ENCODE measurements around the gene SAMD3.

The SAMD3 gene

DNA sequence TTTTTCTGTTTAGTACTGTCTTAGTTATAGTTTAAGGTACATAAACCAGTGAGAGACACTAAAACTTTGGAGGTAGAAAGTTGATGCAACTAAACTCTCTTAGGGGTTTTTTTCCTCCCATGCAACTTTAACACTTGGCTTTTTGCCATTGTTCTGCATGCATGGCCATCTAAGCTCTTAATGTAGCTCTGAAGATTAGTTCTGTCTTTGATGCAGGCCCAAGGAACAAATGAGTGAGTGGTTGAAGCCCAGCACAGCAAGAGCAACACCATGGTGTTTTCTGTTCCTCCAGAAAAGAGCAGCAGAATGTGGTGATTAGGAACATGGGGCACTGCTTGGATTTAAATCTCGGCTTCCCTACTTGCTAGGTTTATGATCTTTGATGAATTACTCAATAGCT is 115.0 kb downstream of the SAMD3 start:
- Histone ChIP-seq H3K27ac (ENCODE audit: low read length) (no peak overlapping the region), H3K79me2 (ENCODE audit: insufficient read depth, low read length) (no peaks in the 10 kb centered on the region), H4K20me1 (ENCODE audit: insufficient read depth, low read length) (no peaks in the 10 kb centered on the region), H3K4me2 (ENCODE audit: insufficient read depth, low read length) (no peak overlapping the region), H3K27me3 (ENCODE audit: insufficient read depth, low read length, poor library complexity) (peaks cover 7% of the 10 kb centered on the region), H3K4me3 (ENCODE audit: low read depth in 1 of 2, low read length in 2 of 2) (no peak overlapping the region), H3K4me1 (ENCODE audit: insufficient read depth, low read length) (no peaks in the 10 kb centered on the region), H3K36me3 (ENCODE audit: insufficient read depth, low read length) (no peaks in the 10 kb centered on the region), H3K9ac (ENCODE audit: low read depth, low read length) (no peak overlapping the region), H3K9me3 (ENCODE audit: insufficient read depth, low read length, severe bottlenecking) (no peaks in the 10 kb centered on the region), H2AFZ (ENCODE audit: low read depth, low read length) (no peak overlapping the region)
- DNase-seq (no peak), ATAC-seq (ENCODE audit: insufficient read depth, low read depth) (no peak)
- TF ChIP-seq EZH2 (IDR thresholded peaks at IDR 0.05; ENCODE audit: borderline replicate concordance, low read depth, low read length, severe bottlenecking) = no peak
- TF ChIP-seq, protein P1, sequence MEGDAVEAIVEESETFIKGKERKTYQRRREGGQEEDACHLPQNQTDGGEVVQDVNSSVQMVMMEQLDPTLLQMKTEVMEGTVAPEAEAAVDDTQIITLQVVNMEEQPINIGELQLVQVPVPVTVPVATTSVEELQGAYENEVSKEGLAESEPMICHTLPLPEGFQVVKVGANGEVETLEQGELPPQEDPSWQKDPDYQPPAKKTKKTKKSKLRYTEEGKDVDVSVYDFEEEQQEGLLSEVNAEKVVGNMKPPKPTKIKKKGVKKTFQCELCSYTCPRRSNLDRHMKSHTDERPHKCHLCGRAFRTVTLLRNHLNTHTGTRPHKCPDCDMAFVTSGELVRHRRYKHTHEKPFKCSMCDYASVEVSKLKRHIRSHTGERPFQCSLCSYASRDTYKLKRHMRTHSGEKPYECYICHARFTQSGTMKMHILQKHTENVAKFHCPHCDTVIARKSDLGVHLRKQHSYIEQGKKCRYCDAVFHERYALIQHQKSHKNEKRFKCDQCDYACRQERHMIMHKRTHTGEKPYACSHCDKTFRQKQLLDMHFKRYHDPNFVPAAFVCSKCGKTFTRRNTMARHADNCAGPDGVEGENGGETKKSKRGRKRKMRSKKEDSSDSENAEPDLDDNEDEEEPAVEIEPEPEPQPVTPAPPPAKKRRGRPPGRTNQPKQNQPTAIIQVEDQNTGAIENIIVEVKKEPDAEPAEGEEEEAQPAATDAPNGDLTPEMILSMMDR (IDR thresholded peaks at IDR 0.05; ENCODE audit: borderline replicate concordance, extremely low read depth, low read length, poor library complexity, severe bottlenecking) = no peak

DNA sequence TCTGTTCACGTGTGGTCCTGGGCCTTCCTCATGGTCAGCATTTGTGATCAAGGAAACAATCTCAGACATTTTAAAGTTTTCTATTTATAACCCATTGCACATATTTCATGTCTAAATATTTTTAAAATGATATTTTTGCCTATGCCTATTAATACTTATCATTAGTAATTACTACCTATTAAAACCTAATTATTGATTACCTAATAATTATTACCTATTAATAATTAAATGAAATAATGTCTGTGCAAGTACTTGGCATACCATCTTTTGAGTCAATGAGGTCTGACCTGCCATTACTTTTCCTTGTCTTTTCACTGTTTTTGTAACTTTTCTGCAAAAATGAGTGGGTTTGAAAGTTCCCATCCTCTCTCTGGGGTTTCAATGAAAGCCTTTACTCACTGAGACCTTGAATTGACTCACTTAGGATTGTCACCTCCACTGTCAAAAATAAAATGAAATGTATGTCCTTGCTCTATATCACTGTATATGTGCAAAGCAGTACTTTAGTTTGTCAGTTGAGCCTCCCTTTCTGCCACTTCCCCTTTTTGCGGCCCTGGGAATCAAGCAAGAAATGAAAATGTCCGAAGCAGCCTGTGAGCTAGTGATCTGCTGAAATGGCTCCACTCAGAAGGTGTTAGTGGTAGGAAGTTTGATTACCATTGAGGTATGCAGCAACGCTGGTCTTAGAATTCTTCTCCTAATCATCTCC is 116.6 kb downstream of the SAMD3 start:
- TF ChIP-seq, protein P1 (IDR thresholded peaks at IDR 0.05; ENCODE audit: borderline replicate concordance, extremely low read depth, low read length, poor library complexity, severe bottlenecking) = no peak
- TF ChIP-seq EZH2 (IDR thresholded peaks at IDR 0.05; ENCODE audit: borderline replicate concordance, low read depth, low read length, severe bottlenecking) = no peak
- Histone ChIP-seq H3K9me3 (ENCODE audit: insufficient read depth, low read length, severe bottlenecking) (no peaks in the 10 kb centered on the region), H3K9ac (ENCODE audit: low read depth, low read length) (no peak overlapping the region), H3K4me1 (ENCODE audit: insufficient read depth, low read length) (no peaks in the 10 kb centered on the region), H3K36me3 (ENCODE audit: insufficient read depth, low read length) (no peaks in the 10 kb centered on the region), H3K4me3 (ENCODE audit: low read depth in 1 of 2, low read length in 2 of 2) (no peak overlapping the region), H2AFZ (ENCODE audit: low read depth, low read length) (no peak overlapping the region), H3K27me3 (ENCODE audit: insufficient read depth, low read length, poor library complexity) (peaks cover 3% of the 10 kb centered on the region), H4K20me1 (ENCODE audit: insufficient read depth, low read length) (no peaks in the 10 kb centered on the region), H3K79me2 (ENCODE audit: insufficient read depth, low read length) (no peaks in the 10 kb centered on the region), H3K4me2 (ENCODE audit: insufficient read depth, low read length) (no peak overlapping the region), H3K27ac (ENCODE audit: low read length) (no peak overlapping the region)
- no peak for DNase-seq
- ATAC-seq (ENCODE audit: insufficient read depth, low read depth) = no peak

DNA sequence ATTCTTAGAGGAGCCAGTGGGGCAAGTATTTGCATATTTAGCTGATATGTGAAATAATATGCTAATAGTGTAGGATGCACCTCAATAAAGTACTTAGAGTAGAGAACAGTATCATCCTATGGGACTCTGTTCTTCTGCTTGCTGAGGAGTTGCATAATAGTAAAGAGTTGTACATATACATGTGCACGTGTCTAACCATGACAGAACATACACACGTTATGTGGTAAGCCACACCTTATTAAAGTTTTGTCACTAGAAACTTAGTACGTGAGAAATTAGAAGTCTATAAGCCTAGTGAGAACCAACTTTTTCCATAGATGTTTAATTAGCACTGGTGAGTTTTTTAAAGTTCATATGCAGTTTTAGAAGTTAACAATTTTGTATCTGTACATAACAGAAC is 123.6 kb downstream of the SAMD3 start:
- H3K4me1 ChIP-seq (ENCODE audit: insufficient read depth, low read length) = no peaks in the 10 kb centered on the region
- TF ChIP-seq, protein P1 (IDR thresholded peaks at IDR 0.05; ENCODE audit: borderline replicate concordance, extremely low read depth, low read length, poor library complexity, severe bottlenecking) = no peak
- no peak for TF ChIP-seq EZH2 (IDR thresholded peaks at IDR 0.05; ENCODE audit: borderline replicate concordance, low read depth, low read length, severe bottlenecking)
- DNase-seq (no peak), ATAC-seq (ENCODE audit: insufficient read depth, low read depth) (no peak)
- peaks cover 16% of the 10 kb centered on the region for H3K27me3 ChIP-seq (ENCODE audit: insufficient read depth, low read length, poor library complexity)
- H3K9me3 ChIP-seq (ENCODE audit: insufficient read depth, low read length, severe bottlenecking) = no peaks in the 10 kb centered on the region
- H4K20me1 ChIP-seq (ENCODE audit: insufficient read depth, low read length) = no peaks in the 10 kb centered on the region
- no peak overlapping the region for H3K9ac ChIP-seq (ENCODE audit: low read depth, low read length)
- H3K27ac ChIP-seq (ENCODE audit: low read length) = no peak overlapping the region
- no peak overlapping the region for H3K4me3 ChIP-seq (ENCODE audit: low read depth in 1 of 2, low read length in 2 of 2)
- H3K4me2 ChIP-seq (ENCODE audit: insufficient read depth, low read length) = no peak overlapping the region
- no peak overlapping the region for H2AFZ ChIP-seq (ENCODE audit: low read depth, low read length)
- H3K79me2 ChIP-seq (ENCODE audit: insufficient read depth, low read length) = no peaks in the 10 kb centered on the region
- H3K36me3 ChIP-seq (ENCODE audit: insufficient read depth, low read length) = no peaks in the 10 kb centered on the region

All from DND-41 (cell line).